ENCODE results near the gene SULT1A3.
A peak's percentile ranks its signal among the peaks of the same experiment; 100 is the strongest.

SULT1A3 gene

GRCh38 chr16:30184891-30185682 lies 14.0 kb upstream of the SULT1A3 start:
- DNase-seq (ENCODE audit: low read depth in 1 of 2, low spot score in 1 of 2) = peak in 1 of 2 experiments; percentile 67
- TF ChIP-seq SPI1 (IDR thresholded peaks at IDR 0.05; ENCODE audit: borderline replicate concordance, low read depth) (peak; percentile 51; the same call in 1 of the 2 replicates), POLR2AphosphoS5 (IDR thresholded peaks at IDR 0.05; ENCODE audit: low read depth) (peak; percentile 71; the same call in 1 of the 2 replicates), CTCF (IDR thresholded peaks at IDR 0.05; ENCODE audit: insufficient read depth, low read length) (no peak)
- Histone ChIP-seq H3K4me3 (replicated peaks; ENCODE audit: insufficient read depth, low read length) (peak overlapping the region; percentile 59), H3K27me3 (ENCODE audit: insufficient read depth, poor library complexity, severe bottlenecking) (no peaks in the 10 kb centered on the region), H3K27ac (replicated peaks) (peak overlapping the region; percentile 100)

GRCh38 chr16:30185683-30186421 lies 13.2 kb upstream of the SULT1A3 start:
- Histone ChIP-seq H3K27ac (replicated peaks) (peak overlapping the region; percentile 100), H3K4me3 (replicated peaks; ENCODE audit: insufficient read depth, low read length) (peak overlapping the region; percentile 59), H3K27me3 (ENCODE audit: insufficient read depth, poor library complexity, severe bottlenecking) (no peaks in the 10 kb centered on the region)
- TF ChIP-seq SPI1 (IDR thresholded peaks at IDR 0.05; ENCODE audit: borderline replicate concordance, low read depth) (peak; percentile 98), GABPA (IDR thresholded peaks at IDR 0.05; ENCODE audit: low read depth) (peak; percentile 77), REST (IDR thresholded peaks at IDR 0.05; ENCODE audit: insufficient replicate concordance, low read depth) (peak; percentile 37), CTCF (IDR thresholded peaks at IDR 0.05; ENCODE audit: insufficient read depth, low read length) (no peak), POLR2AphosphoS5 (IDR thresholded peaks at IDR 0.05; ENCODE audit: low read depth) (peak; percentile 83; the same call in 1 of the 2 replicates)
- DNase-seq (ENCODE audit: low read depth in 1 of 2, low spot score in 1 of 2) = peak; percentile 95 to 99

GRCh38 chr16:30186444-30186781 lies 12.6 kb upstream of the SULT1A3 start:
- TF ChIP-seq SPI1 (IDR thresholded peaks at IDR 0.05; ENCODE audit: borderline replicate concordance, low read depth) (no peak), REST (IDR thresholded peaks at IDR 0.05; ENCODE audit: insufficient replicate concordance, low read depth) (no peak), POLR2AphosphoS5 (IDR thresholded peaks at IDR 0.05; ENCODE audit: low read depth) (no peak; the same call in 1 of the 2 replicates), CTCF (IDR thresholded peaks at IDR 0.05; ENCODE audit: insufficient read depth, low read length) (no peak), GABPA (IDR thresholded peaks at IDR 0.05; ENCODE audit: low read depth) (no peak)
- DNase-seq (ENCODE audit: low read depth in 1 of 2, low spot score in 1 of 2) = no peak
- peak overlapping the region; percentile 59 for H3K4me3 ChIP-seq (replicated peaks; ENCODE audit: insufficient read depth, low read length)
- peak overlapping the region; percentile 100 for H3K27ac ChIP-seq (replicated peaks)
- no peaks in the 10 kb centered on the region for H3K27me3 ChIP-seq (ENCODE audit: insufficient read depth, poor library complexity, severe bottlenecking)
